Stimulated activated CD8-positive, alpha-beta memory T cell treated with anti-CD3 and anti-CD28 coated beads, Interleukin-15, amount 100 ng/mL, for 1 hour (primary cell): ENCODE data around the gene FBXL15.

ENCODE experiments used
- DNase-seq: peaks from one replicate; pipeline ENCODE4 v3.0.0-alpha.2; 2020; ENCODE audit warnings: low read depth

The FBXL15 gene

GRCh38 chr10:102457591-102458150 lies 37.0 kb downstream of the FBXL15 start:
- DNase-seq, result no peak

GRCh38 chr10:102458656-102459055 lies 38.0 kb downstream of the FBXL15 start:
- DNase-seq, result no peak

- DNase-seq, result no peak
Observed at GRCh38 chr10:102460836-102461186, 40.2 kb downstream of the FBXL15 start.

GRCh38 chr10:102461187-102462054 lies 40.8 kb downstream of the FBXL15 start:
- peak; percentile 84 for DNase-seq

GRCh38 chr10:102462512-102463054 lies 41.9 kb downstream of the FBXL15 start:
- DNase-seq, result no peak

GRCh38 chr10:102463983-102464382 lies 43.3 kb downstream of the FBXL15 start:
- DNase-seq, result no peak

- DNase-seq, result no peak
Observed at GRCh38 chr10:102465466-102465865, 44.8 kb downstream of the FBXL15 start.

- DNase-seq, result no peak
Observed at GRCh38 chr10:102467318-102467717, 46.7 kb downstream of the FBXL15 start.

- no peak for DNase-seq
Observed at GRCh38 chr10:102467971-102468438, 47.4 kb downstream of the FBXL15 start.

GRCh38 chr10:102468683-102469082 lies 48.0 kb downstream of the FBXL15 start:
- no peak for DNase-seq

- no peak for DNase-seq
Observed at GRCh38 chr10:102470579-102471546, 50.2 kb downstream of the FBXL15 start.
